HG03521 (cell line): ENCODE measurements around the gene SAMHD1.
"Not testable (repeated sequence)": the region's sequence is repeated elsewhere in the genome, so short reads cannot be mapped to it uniquely, and the experiment has no call there.

Experiments used
- ATAC-seq: cut with Tn5 transposase; IDR thresholded peaks from one replicate; pipeline ENCODE4 v1.9.1; 2021; ENCODE audit warnings: mild to moderate bottlenecking, moderate library complexity; ENCODE audit not compliant: unreplicated experiment

The SAMHD1 gene

GRCh38 chr20:36856691-36857635, 94.5 kb downstream of the SAMHD1 start:
- ATAC-seq, result no peak

GRCh38 chr20:36856195-36856594, 95.3 kb downstream of the SAMHD1 start:
- ATAC-seq, result no peak

- no peak for ATAC-seq
Observed at GRCh38 chr20:36855241-36855657, 96.3 kb downstream of the SAMHD1 start.

DNA sequence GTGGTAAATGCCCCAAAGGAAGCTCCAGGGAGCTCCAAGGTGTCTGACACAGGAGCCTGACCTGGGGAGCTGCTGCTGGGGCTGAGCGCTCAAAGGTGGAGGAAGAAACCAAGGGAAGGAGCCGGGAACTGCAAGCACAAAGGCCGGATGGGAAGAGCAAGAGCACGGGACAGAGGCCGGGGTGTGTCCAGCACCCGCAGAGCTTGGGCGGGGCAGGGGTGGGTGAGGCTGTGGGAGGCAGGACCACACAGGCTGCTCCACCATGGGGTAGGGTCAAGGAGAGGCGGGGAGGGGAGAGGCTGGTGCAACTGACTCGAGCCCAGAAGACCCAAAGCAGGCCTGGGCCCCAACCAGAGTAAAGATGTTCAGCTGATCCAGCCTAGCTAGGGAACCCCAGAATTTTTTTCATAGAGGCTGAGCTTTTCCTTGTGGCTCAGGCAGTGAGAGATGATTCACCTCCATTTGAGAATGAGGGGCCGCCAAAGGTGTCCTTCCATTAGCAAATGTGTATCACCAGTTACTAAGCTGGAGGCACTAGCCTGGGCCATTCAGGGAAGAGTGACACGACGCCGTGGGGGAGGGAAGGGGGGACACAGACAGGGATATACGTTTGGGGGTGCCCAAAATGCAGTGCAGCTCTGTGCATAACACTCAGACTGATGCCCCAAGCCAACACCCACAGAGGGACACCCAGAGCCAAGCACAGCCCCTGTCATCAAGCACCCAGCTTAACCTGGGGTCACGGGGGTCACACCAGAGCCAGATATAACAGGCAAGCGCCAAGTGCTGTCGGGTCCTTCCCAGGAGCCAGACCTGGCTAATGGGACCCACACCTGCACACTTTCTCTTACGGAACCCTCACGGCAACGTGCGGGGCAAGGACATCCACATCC, 96.9 kb downstream of the SAMHD1 start:
- no peak for ATAC-seq

DNA sequence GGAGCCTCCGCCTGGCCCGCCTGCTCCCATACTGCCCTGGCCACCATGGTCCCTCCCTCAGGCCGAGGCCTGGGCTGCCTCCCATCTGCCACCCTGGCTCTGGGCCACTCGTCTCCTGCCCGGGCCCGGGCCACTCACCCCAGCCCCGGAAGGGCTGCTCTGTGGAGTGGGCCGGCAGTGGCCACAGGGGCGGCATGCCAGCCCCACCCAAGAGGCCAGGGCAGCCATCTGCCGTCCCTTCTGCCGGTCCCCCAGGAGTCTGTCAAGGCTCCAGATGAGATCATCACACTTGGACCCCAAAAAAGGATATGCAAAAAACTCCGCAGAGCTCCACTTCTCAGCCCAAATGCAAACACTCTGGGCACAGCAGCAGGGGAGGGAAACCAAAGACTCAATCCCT, 99.3 kb downstream of the SAMHD1 start:
- no peak for ATAC-seq

DNA sequence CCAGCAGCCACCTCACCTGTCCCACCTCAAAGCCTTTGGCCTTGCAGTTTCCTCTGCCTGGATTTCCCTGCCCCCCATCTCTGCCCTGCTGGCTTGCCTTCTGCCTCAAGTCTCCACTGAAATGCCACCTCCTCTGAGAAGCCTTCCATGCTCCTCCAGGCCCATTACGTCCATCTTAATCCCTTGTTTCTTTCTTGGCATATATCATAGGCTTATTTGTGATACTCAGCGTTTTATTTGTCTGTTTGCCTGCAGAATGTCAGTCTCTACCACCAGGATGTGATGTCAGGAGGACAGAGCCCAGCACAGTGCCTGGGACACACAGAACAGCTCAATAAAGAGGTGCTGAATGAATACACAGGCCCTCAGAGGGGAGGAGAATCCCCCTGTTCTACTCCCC, 100.0 kb downstream of the SAMHD1 start:
- ATAC-seq, result no peak

GRCh38 chr20:36850759-36851158, 100.7 kb downstream of the SAMHD1 start:
- ATAC-seq, result no peak

DNA sequence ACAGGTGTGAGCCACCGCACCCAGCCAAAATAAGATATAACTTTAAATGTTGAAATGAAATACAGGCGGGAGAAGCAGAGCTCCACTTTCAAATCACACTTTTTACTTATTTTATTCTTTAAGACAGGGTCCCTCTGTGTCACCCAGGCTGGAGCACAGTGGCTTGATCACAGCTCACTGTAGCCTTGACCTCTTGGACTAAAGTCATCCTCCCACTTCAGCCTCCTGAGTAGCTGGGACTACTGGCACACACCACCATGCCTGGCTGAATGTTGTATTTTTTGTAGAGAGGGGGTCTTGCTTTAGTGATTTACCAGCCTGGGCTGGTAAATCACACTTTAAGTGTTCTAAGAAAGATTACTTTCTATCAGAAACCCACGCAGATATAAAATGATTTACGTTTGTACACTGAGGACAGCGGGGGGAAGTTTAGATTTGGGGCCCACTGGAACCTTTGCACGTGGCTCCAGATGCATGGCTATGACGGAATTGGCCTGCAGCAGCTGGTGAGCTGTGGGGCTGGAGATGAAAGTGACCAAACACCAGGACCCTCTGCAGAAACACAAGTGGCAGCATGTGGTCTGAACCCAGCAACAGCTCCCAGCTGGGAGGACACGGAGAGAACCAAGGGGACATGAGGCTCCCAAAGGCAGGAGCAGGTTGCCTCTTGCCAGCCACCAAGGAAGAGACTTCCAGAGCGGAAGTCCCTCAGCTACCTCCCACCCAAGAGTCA, 102.0 kb downstream of the SAMHD1 start:
- ATAC-seq, result no peak

GRCh38 chr20:36848677-36849076, 102.8 kb downstream of the SAMHD1 start:
- no peak for ATAC-seq

DNA sequence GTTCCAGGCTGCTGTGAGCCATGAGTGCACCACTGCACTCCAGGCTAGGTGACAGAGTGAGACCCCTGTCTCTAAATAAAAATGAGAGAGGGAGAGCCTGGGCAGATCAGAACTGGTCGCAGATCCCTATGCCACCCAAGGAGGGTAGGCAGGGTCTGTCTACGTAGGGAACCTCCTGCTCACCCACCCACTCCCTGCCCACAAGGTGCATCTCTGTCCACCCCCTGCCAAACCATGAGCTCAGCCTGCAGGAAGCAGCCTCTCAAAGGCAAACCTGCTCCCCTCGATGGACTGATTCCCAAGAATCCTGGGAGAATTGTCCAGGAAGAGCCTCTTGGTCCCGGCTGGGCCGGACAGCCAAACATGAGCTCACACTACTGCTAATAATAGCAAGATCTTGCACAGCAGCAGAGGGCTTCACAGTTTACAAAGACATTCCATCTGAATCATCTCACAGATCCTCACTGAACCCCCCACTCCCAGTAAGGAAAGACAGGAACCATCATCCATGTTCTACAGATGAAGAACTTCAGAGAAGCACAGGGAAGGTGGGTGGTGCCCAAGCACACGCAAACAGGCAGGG, 103.3 kb downstream of the SAMHD1 start:
- ATAC-seq, result no peak

DNA sequence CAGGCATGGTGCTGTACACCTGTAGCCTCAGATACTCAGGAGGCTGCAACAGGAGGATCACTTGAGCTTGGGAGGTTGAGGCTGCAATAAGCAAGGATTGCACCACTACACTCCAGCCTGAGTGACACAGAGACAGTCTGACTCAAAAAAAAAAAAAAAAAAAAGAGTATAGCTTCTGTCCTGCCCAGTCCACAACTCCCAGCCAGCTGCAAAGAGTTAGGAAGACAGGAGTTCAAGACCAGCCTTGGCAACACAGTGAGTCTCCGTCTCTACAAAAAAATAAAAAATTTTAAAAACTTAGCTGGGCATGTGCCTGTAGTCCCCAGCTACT, 103.8 kb downstream of the SAMHD1 start:
- no peak for ATAC-seq

GRCh38 chr20:36847009-36847709, 104.3 kb downstream of the SAMHD1 start:
- ATAC-seq, result no peak

DNA sequence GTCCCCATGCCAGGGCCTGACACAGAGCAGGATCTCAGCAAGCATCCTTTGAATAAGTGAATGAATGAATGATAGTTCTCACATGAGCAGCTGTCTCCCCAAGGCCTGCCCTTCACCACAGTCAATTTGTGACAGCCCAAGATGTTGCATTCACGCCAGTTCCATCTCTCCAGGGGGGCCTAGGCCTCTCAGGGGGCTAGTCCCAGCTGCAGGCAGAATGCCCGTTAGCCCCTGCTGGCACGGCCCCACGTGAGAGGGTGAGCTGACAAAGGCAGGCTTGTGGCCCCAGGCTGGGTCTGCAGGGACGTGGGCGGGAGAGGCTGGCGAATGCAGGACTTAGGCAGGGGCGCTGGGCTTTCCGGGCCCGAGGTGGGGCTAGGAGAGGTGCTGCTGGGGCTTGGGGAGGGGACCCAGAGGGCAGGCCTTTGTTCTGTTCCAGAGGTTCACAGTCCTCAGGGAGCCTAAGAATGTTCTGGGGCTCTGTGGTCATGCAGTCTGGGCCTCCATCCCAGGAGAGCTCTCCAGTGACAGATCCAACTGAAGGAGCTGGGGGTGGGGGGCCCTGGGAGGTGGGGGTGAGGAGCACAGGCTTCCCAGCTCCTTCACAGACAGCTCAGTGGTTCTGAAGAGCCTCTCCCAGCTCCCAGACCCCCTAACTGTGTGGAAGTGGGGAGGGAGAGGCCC, 106.1 kb downstream of the SAMHD1 start:
- no peak for ATAC-seq

- ATAC-seq, result not testable (repeated sequence)
Observed at GRCh38 chr20:36841030-36841429, 110.5 kb downstream of the SAMHD1 start.
